HG03108 (cell line): ENCODE results near the gene CAMK2N2.

Experiments used
- ATAC-seq: cut with Tn5 transposase; IDR thresholded peaks from one replicate; pipeline ENCODE4 v1.9.1; 2021; ENCODE audit warnings: moderate library complexity; ENCODE audit not compliant: unreplicated experiment

The CAMK2N2 gene

DNA sequence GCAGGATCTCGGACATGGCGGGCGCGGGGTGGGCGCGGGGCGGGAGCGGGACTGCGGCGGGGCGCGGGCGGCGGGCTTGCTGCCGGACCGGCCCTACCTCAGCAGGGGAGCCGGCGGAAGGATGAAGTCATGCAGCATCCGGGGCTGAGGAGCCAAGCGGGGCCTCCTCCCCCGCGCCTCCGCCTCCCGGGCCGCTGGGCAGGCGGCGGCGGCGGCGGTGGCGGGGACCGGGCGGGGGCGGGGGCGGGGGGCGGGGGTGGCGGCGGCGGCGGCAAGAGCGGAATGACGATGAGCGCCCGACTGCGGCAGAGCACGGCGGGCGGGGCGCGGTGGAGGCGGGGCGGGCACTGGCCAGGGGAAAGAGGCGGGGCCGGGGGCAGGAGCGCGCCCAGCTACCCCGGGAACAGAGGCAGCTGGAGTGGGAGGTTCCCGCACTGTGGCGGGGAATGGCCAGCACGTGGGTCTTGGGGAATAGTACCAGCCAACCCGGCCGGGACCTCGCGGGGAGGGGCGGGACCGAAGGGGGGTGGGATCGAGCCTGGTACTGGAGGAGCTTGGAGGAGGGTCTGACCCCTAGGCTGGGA lies at the start of gene CAMK2N2:
Gene CAMK2N2, minus strand, starts transcription at position 284 of the 584 bp plus-strand sequence. Its CDS starts 268 bp downstream, at position 16.
- ATAC-seq, result no peak

DNA sequence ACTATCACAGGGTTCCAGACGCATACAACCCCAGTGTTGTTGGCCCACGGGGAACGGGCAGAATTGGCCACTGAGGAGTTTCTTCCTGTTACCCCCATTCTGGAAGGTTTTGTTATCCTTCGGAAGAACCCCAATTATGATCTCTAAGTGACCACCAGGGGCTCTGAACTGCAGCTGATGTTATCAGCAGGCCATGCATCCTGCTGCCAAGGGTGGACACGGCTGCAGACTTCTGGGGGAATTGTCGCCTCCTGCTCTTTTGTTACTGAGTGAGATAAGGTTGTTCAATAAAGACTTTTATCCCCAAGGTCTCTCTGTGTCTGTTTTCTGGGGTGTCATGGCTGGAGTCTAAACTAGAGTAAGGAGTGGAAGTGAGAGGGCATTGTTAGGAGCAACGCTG lies 47.4 kb upstream of the CAMK2N2 start:
- no peak for ATAC-seq

DNA sequence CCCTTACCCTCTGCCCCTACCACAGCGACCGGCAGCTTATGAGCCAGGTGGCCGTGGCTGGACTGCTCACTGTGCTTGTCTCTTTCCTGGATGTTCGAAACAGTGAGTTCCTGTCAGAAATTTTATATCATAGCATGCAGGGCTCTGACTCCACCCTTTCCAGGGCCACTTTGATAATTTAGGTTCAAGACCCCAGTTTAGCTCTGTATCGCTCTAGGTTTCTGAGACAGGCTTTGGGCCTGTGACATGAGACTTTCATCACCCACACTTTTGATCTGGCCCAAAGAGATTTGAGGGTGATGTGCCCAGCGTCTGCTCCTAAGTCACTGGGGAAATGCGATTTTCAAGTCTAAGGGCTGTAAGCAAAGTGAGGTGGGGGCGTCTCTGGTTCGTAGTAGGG lies 46.6 kb upstream of the CAMK2N2 start:
- ATAC-seq, result no peak

DNA sequence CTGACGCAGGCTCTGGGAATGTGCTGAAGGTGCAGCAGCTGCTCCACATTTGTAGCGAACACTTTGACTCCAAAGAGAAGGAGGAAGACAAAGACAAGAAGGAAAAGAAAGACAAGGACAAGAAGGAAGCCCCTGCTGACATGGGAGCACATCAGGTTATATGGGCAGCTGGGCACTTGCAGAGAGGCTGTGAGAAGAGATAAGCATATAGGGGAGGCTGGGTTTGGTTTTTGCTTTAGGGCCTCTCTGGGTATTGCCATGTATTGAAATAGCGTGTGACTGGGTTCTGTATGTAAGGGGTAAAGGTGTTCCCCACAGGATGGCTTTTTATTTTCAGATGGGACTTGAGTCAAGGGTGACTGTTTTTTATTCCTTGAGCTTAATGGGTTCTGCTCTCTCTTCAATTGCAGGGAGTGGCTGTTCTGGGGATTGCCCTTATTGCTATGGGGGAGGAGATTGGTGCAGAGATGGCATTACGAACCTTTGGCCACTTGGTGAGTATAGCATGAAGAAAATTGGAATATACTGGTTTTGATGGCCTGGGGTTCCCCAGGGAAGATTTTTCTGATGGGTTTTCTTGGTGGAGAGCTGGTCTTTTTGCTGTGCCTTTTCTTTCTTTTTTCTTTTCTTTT lies 45.1 kb upstream of the CAMK2N2 start:
- no peak for ATAC-seq

DNA sequence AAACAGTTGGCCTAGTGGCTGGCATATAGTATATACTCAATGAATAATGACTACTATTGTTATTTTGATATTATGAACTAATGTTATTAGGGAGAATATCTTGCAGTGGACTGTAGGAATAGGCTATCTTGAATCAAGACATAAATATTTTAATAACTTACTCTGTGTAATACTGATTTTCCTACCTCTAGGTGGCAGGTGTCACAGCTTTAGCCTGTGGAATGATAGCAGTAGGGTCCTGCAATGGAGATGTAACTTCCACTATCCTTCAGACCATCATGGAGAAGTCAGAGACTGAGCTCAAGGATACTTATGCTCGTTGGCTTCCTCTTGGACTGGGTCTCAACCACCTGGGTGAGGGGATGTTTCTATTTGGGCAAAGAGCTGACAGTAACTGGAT lies 44.2 kb upstream of the CAMK2N2 start:
- no peak for ATAC-seq

DNA sequence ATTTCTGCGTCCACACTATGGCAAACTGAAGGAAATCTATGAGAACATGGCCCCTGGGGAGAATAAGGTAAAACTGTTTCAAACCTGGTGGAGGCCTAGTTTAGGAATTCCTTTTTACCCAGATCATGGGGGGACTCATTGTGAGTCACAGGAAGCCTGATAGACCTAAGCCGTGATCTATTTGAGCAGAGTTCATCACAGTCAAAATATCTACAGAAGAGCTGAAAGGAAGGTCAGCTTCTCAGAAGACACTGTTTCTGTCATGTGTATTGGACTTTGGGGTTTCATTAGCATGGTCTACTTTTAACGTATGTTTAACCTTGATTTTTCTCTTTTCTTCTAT lies 39.0 kb upstream of the CAMK2N2 start:
- ATAC-seq, result no peak

DNA sequence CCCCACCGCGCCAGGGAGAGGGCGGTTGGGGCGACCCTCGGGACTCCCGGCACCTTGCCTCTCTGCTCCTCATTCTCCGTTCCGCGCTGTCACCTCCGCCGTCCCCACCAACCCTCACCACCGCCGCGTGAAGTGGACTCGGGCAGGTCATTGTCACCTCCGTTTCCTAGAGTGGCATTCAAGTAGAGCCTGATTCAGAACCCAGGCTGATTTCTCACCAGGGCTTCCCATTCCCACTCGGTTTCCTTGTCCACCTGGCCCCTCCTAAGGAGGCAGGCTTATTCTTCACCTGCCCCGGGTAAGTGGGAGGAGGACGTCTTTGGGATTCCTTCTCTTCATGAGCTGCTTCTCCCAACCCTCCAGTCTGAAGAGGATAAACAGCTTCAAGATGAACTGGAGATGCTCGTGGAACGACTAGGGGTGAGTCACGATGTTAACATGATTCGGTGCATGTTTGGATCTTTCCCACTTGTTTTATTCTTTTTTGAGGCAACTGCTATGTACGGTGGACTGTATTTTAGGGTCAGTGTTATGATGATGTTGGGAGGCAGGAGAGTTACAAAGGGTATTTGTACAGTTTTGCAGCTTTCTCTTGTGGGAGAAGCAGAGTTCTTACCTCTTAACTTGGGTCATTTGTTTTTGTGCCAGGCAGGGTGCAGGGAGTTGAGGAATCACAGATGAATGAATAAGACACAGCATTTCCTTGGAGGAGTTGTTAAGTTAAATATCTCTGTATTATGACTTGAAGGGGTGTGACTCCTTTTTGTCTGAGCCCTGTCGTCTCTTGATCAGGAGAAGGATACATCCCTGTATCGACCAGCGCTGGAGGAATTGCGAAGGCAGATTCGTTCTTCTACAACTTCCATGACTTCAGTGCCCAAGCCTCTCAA lies 38.4 kb upstream of the CAMK2N2 start:
- ATAC-seq, result no peak

DNA sequence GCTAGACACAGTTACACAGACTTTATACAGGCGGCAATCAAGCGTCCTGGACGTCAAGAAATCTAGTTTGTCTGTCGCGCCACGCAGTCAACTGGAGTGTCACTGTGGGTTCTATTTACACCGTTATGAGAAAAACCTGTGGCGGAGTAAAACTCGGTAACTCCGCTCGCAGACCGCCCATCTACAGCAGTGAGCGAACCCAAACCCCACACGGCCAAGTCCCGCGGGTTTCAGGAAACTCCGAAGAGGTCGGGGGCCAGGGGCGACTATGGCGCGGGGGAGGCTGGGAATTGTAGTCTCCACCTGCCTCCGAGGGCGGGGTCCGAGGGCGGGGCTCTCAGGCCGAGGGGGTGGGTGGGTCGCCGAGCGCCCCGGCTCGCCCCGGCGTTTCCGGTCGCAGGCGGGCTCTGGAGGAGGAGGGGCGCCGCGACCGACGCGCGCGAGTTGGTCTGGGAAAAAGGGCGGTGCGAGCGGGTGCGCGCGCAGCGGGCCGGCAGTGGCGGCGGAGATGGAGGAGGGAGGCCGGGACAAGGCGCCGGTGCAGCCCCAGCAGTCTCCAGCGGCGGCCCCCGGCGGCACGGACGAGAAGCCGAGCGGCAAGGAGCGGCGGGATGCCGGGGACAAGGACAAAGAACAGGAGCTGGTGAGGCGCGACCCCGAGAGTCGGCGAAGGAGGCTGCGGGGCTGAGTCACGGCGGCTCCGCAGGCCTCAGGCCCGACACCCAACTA lies 37.6 kb upstream of the CAMK2N2 start, which contains the start of gene PSMD2:
Gene PSMD2, plus strand, starts transcription at position 483 of the 729 bp plus-strand sequence. Its CDS starts 26 bp downstream, at position 509.
- peak; percentile 93 for ATAC-seq

DNA sequence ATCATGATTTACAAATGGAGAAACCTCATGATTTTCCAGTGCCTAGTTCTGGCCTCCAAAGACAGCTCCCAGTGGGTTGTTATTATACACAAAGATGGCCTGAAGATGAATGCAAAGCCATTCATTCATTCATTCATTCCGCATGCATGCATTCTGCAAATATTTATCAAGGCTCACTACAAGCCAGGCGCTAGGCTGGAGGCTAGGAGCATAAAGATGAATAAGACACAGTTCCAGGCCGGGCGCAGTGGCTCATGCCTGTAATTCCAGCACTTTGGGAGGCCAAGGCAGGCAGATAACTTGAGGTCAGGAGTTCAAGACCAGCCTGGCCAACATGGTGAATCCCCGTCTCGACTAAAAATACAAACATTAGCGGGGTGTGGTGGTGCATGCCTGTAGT lies 35.3 kb upstream of the CAMK2N2 start:
- no peak for ATAC-seq

DNA sequence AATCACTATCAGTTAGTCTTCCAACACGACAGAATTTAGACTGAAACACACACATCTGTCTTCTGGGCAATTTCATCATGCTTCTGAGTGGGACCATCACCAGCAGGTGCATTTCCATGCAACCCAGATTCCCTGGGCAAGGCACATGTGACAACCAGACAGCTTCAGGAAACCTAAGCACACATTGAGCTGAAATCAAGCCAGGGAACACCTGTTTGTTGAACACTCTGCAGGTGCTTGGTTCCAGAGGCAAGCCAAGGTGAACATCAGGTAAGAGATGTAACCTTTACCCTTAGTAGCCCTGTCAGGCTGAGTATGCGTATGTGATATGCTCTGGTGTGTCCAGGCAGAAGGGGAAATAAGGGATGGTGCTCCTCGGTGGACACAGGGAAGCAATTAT lies 34.4 kb upstream of the CAMK2N2 start:
- ATAC-seq, result no peak

DNA sequence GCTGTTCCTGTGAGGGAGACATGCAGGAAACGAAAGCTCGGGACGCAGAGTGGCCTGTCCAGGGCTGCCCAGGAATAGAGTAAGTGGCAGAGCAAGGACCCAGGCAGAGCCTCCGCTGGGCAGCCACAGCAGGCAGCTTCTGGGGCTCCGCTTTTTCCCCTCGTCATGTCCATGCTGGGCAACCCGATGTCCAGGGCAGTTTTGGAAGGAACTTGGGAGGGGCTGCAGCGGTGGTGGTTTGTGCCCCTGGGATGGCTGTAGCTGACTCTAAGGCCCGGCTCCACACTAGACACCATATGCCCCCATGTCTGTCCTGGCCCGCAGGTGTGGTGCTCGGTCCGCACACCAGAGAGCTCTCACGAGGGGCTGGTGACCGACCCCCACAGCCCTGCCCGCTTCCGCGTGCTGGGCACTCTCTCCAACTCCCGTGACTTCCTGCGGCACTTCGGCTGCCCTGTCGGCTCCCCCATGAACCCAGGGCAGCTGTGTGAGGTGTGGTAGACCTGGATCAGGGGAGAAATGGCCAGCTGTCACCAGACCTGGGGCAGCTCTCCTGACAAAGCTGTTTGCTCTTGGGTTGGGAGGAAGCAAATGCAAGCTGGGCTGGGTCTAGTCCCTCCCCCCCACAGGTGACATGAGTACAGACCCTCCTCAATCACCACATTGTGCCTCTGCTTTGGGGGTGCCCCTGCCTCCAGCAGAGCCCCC lies 30.5 kb upstream of the CAMK2N2 start:
- no peak for ATAC-seq

DNA sequence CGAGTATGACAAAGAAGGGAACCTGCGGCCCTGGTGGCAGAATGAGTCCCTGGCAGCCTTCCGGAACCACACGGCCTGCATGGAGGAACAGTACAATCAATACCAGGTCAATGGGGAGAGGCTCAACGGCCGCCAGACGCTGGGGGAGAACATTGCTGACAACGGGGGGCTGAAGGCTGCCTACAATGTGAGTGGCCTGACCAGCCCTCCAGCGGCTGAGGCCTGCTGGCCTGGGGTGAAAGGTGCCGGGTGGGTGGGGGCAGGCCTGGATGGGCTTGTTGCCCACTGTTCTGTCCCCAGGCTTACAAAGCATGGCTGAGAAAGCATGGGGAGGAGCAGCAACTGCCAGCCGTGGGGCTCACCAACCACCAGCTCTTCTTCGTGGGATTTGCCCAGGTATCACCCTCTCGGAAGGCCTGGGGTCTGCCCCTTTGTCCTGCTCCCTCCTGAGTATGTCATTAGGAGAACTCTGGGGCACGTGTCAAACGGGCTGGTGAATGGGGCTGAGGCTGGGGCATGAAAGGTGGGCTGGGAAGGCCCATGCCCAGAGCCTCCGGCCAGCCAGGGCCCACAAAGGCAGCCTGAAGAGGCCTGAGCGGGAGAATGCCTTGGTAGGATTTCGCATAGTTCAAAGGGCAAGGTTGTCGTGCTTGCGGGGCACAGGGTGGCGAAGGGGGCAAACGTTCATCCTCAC lies 29.8 kb upstream of the CAMK2N2 start:
- no peak for ATAC-seq

DNA sequence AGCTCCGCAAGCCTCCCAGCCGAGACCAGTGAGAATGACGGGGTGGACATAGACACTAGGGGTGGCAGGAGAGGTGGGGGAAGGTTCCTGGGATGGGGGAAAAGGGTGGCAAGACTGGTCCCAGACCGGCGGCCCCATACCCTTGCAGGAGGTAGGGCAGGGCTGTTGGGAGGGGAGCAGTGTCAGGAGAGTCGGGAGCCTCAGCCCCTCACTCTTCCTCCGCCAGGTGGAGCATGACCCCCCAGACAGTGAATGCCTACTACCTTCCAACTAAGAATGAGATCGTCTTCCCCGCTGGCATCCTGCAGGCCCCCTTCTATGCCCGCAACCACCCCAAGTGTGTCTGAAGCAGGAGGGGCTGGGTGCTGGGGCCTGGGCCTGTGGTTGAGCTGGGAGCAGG lies 29.0 kb upstream of the CAMK2N2 start:
- no peak for ATAC-seq

DNA sequence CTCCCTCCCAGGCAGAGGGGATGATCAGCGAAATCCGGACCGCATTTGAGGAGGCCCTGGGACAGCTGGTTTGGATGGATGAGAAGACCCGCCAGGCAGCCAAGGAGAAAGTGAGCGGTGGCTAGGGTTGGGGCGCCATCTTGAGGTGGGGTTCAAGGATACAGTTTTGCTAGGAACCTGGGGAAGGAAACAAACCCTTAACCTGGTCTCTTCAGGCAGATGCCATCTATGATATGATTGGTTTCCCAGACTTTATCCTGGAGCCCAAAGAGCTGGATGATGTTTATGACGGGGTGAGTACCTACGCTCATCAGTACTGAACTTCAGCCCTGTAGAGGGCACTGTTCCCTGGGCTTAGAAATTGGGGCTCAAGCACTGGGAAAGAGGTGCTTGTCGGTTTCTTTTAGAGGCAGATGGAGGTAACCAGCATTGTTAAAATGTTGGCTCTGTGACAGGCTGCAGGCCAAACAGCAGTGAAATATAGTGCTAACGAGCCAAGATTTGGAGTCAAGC lies 28.1 kb upstream of the CAMK2N2 start:
- ATAC-seq, result no peak

DNA sequence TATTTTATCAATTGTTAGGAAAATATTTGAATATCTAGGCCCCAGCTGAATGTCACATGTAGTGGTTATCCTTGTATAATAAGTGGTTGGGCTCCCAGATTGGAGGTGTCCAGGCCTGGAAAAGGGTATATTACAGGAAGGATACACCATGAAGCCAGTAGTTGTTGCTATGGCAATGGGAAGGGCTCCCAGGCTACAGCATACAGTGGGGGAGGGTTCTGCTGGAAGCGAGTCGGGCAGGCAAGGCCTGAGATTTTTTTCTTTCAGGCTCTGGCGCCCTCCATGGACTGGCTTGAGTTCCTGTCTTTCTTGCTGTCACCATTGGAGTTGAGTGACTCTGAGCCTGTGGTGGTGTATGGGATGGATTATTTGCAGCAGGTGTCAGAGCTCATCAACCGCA lies 23.3 kb upstream of the CAMK2N2 start:
- ATAC-seq, result no peak

DNA sequence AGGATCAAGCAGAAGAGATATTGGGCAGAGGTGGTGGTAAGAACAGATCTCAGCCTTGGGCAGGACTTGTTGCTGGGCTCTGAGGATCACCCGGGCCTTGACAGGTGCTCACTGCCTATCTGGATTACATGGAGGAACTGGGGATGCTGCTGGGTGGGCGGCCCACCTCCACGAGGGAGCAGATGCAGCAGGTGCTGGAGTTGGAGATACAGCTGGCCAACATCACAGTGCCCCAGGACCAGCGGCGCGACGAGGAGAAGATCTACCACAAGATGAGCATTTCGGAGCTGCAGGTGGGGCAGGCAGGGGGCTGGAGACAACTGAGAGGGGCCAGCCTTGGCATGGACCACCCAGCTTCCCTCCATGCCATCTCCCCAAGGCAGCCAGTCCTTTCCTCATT lies 22.3 kb upstream of the CAMK2N2 start:
- ATAC-seq, result no peak

DNA sequence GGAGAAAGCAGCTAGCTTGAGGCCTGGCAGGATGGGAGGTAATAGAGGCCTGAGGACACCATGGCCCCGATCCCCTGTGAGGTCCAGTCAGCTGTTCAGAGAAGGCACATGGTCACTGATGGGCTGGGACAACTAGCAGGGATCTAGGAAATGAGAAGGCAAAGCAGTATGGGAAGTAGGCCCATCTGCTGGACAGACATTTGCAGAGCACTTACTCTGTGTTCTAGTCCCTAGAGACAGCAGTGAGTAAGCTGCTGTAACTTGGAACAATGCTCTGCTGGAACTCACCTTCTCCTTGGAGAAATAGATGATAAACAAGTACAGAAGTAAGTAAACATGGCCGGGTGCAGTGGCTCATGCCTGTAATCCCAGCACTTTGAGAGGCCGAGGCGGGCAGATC lies 21.6 kb upstream of the CAMK2N2 start:
- ATAC-seq, result no peak

DNA sequence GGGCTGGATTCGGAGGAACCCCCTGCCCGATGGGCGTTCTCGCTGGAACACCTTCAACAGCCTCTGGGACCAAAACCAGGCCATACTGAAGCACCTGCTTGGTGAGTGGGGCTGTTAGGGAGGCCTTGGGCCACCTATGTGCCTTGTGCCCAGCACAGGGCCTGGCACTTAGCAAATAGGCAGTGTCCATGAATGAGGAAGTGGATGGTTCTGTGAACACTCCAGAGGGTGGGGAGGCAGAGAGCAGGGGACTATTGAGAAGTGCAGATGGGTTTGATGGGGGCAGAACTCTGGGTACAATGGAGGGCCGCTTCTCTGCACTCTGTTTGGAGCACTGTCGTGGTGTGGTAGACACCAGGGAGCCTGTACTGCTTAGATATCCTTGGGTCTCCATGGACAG lies 16.0 kb upstream of the CAMK2N2 start:
- ATAC-seq, result no peak

DNA sequence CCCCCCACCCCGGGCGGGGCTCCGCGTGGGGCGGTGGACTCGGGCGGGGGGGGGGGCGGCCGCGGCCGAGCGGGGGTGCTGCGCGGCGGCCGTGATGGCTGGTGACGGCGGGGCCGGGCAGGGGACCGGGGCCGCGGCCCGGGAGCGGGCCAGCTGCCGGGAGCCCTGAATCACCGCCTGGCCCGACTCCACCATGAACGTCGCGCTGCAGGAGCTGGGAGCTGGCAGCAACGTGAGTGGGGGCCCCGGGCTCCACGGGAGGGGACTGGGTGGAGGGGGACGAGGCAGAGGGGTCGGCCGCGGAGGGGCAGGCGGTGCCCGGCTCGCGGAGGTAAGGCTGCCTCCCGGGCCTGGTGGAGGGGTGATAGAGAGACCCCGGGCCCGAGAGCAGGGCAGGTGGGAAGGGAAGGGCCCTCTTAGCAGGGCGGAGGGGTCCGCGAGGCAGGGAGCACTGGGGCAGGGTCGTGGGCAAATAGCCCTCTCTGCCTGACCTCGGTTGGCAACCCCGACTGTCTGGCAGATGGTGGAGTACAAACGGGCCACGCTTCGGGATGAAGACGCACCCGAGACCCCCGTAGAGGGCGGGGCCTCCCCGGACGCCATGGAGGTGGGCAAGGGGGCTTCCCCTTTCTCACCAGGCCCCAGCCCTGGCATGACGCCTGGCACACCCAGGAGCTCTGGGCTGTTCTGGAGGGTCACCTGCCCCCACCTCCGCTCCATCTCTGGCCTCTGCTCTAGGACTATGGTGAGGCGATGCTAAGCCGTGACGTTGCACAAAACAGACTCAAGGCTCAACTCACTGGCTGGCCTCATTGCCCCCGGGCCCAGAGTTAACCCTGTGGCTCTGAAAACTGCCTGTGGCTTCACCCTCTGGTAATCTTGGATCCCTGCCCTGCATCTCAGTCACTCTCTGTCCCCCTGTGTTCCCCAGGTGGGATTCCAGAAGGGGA lies 14.9 kb upstream of the CAMK2N2 start, which contains the start of gene ECE2:
Gene ECE2, plus strand, starts transcription at position 62 of the 950 bp plus-strand sequence. Its CDS starts 132 bp downstream, at position 194.
- ATAC-seq, result no peak
